IMR-90 (cell line): ENCODE results near the gene NME7. TPM values are rescaled to one million over a fixed set of nuclear protein-coding genes. Genes with fewer than 3 reads are reported as not detected.

Experiments used
- ATAC-seq: fragments of 200-7000 bp; cut with Tn5 transposase; 2 replicates; pipeline ENCODE4 v1.9.1; 2020; ENCODE audit warnings: low read depth, mild to moderate bottlenecking, moderate library complexity
- BruUV-seq: library from RNA; stranded (reverse); fragments of 400-500 nt; replicated peaks from 2 replicates; lab custom pipeline; 2021; lab: Mats Ljungman, UMichigan
- CTCF ChIA-PET: fragments of 300-600 bp; formaldehyde crosslinking; extraction: SDS; loops from one replicate; lab custom pipeline; 2021; ENCODE audit warnings: antibody characterized with exemption; lab: Yijun Ruan, JAX
- POLR2A ChIA-PET: fragments of 300-600 bp; sonication (Branson Sonifier 250); formaldehyde crosslinking; loops from one replicate; lab custom pipeline; 2022; ENCODE audit warnings: antibody characterized with exemption; ENCODE audit not compliant: unreplicated experiment; lab: Charles Lee
- DNase-seq: peaks from one replicate; pipeline ENCODE4 v3.0.0; 2013
- H2AFZ ChIP-seq: replicated peaks from 2 replicates; pipeline ENCODE3; 2013; ENCODE audit warnings: low read length, mild to moderate bottlenecking; ENCODE audit not compliant: poor library complexity
- H2AK5ac ChIP-seq: 2 replicates; pipeline ENCODE4 v1.6.1; 2013; ENCODE audit warnings: low read depth, low read length, inconsistent platforms
- H2AK9ac ChIP-seq: replicated peaks from 2 replicates; pipeline ENCODE3; 2013; ENCODE audit warnings: mild to moderate bottlenecking, low read depth, low read length, moderate library complexity; ENCODE audit not compliant: poor library complexity
- H2BK120ac ChIP-seq: 2 replicates; pipeline ENCODE4 v1.6.1; 2013; ENCODE audit warnings: low read depth, low read length, inconsistent platforms
- H2BK15ac ChIP-seq: 3 replicates; pipeline ENCODE4 v1.6.1; 2013; ENCODE audit warnings: low read depth, low read length, inconsistent platforms
- H2BK20ac ChIP-seq: 2 replicates; pipeline ENCODE4 v1.6.1; 2013; ENCODE audit warnings: low read depth, mild to moderate bottlenecking, inconsistent platforms, low read length, moderate library complexity
- H2BK5ac ChIP-seq: 2 replicates; pipeline ENCODE4 v1.6.1; 2013; ENCODE audit warnings: mild to moderate bottlenecking, low read depth, low read length, inconsistent platforms; ENCODE audit not compliant: poor library complexity, severe bottlenecking
- H3K14ac ChIP-seq: replicated peaks from 2 replicates; pipeline ENCODE4 v1.6.1; 2013; ENCODE audit warnings: low read depth, low read length, inconsistent platforms
- H3K18ac ChIP-seq: 2 replicates; pipeline ENCODE4 v1.6.1; 2013; ENCODE audit warnings: low read depth, low read length, control low read depth
- H3K23ac ChIP-seq: 2 replicates; pipeline ENCODE4 v1.6.1; 2013; ENCODE audit warnings: low read depth, low read length, inconsistent platforms
- H3K27ac ChIP-seq: 2 replicates; pipeline ENCODE4 v1.5.1; 2013; ENCODE audit warnings: mild to moderate bottlenecking, control low read depth, low read length; ENCODE audit not compliant: insufficient read depth
- H3K27me3 ChIP-seq: 2 replicates; pipeline ENCODE4 v1.6.1; 2013; ENCODE audit warnings: low read length; ENCODE audit not compliant: control insufficient read depth, insufficient read depth
- H3K36me3 ChIP-seq: 2 replicates; pipeline ENCODE4 v1.6.1; 2013; ENCODE audit warnings: low read length, mixed read lengths; ENCODE audit not compliant: control insufficient read depth, insufficient read depth
- H3K4ac ChIP-seq: 2 replicates; pipeline ENCODE4 v1.6.1; 2013; ENCODE audit warnings: low read depth, low read length, inconsistent platforms
- H3K4me1 ChIP-seq: 2 replicates; pipeline ENCODE4 v1.6.1; 2013; ENCODE audit warnings: low read length, mixed read lengths; ENCODE audit not compliant: control insufficient read depth, insufficient read depth
- H3K4me2 ChIP-seq: 2 replicates; pipeline ENCODE4 v1.6.1; 2013; ENCODE audit warnings: low read depth, mild to moderate bottlenecking, control low read depth, low read length, moderate library complexity
- H3K4me3 ChIP-seq: 2 replicates; pipeline ENCODE4 v1.5.1; 2013; ENCODE audit warnings: low read depth, mild to moderate bottlenecking, control low read depth, low read length, moderate library complexity; ENCODE audit not compliant: insufficient read depth
- H3K56ac ChIP-seq: 2 replicates; pipeline ENCODE4 v1.6.1; 2013; ENCODE audit warnings: low read length, inconsistent platforms; ENCODE audit not compliant: insufficient read depth; ENCODE audit errors: extremely low read depth
- H3K79me1 ChIP-seq, 2 experiments: 2 replicates each; pipeline ENCODE4 v1.6.1; 2013; ENCODE audit warnings: low read length in 2 of 2, inconsistent platforms in 1 of 2, low read depth in 1 of 2
- H3K9ac ChIP-seq: 2 replicates; pipeline ENCODE4 v1.6.1; 2013; ENCODE audit warnings: low read depth, low read length, control low read depth
- H3K9me1 ChIP-seq: 2 replicates; pipeline ENCODE4 v1.6.1; 2013; ENCODE audit warnings: low read length, inconsistent platforms; ENCODE audit not compliant: insufficient read depth
- H3K9me3 ChIP-seq: 2 replicates; pipeline ENCODE4 v1.6.1; 2013; ENCODE audit warnings: low read length; ENCODE audit not compliant: control insufficient read depth, insufficient read depth
- H4K20me1 ChIP-seq: 2 replicates; pipeline ENCODE4 v1.6.1; 2013; ENCODE audit warnings: low read length, inconsistent platforms; ENCODE audit not compliant: insufficient read depth
- H4K5ac ChIP-seq: 2 replicates; pipeline ENCODE4 v1.6.1; 2013; ENCODE audit warnings: mild to moderate bottlenecking, low read depth, low read length, control low read depth
- H4K8ac ChIP-seq, 2 experiments: 2 replicates each; pipeline ENCODE4 v1.6.1; 2013; ENCODE audit warnings: low read depth in 2 of 2, low read length in 2 of 2, control low read depth in 1 of 2, inconsistent platforms in 1 of 2
- H4K91ac ChIP-seq: 2 replicates; pipeline ENCODE4 v1.6.1; 2013; ENCODE audit warnings: low read depth, low read length, inconsistent platforms; ENCODE audit not compliant: insufficient read depth
- NFE2L2 ChIP-seq: fragments of 150-350 bp; IDR thresholded peaks from 2 replicates; pipeline ENCODE4 v1.6.1; 2016; ENCODE audit warnings: low read depth, mild to moderate bottlenecking, low read length
- WGBS, 2 experiments: methylation state at CpG; one replicate each; pipeline versions ENCODE4 v1.1.5 to v1.1.7; 2013; ENCODE audit warnings: missing lambda C conversion rate in 2 of 2; ENCODE audit not compliant: insufficient read length in 1 of 2; ENCODE audit errors: extremely low coverage in 2 of 2; 5-methylcytosine and 5-hydroxymethylcytosine counted together
- dilution Hi-C: fragments of 300-500 bp; cut with HindIII; formaldehyde crosslinking; loops from one replicate; pipeline ENCODE4 v1.14.3; 2018; ENCODE audit warnings: low sequenced_read_pairs; ENCODE audit not compliant: unreplicated experiment
- in situ Hi-C: fragments of 300-500 bp; cut with MboI; formaldehyde crosslinking; loops from 3 replicates; pipeline ENCODE4 v1.14.3; 2019; ENCODE audit warnings: low sequenced_read_pairs, inconsistent platforms, mixed read lengths
- intact Hi-C: fragments of 100-400 bp; cut with micrococcal nuclease; formaldehyde crosslinking; loops from 2 replicates; pipeline ENCODE4 v1.10.0; 2022
- polyA plus RNA-seq, 3 experiments: library from polyadenylated mRNA; depleted of rRNA; stranded (reverse); fragments of >200 nt; gene quantifications; 2 replicates each; pipeline ENCODE4 v1.2.3, GENCODE V29; 2012; ENCODE audit warnings: low replicate concordance in 1 of 3
- total RNA-seq: library from RNA; depleted of rRNA; stranded (reverse); fragments of >200 nt; gene quantifications from 2 replicates; pipeline ENCODE4 v1.2.3, GENCODE V29; 2012
- TF ChIP-seq, protein P1 (sequence below): fragments of 150-350 bp; IDR thresholded peaks from 2 replicates; pipeline ENCODE4 v1.6.1; 2017; ENCODE audit warnings: mild to moderate bottlenecking, antibody characterized with exemption, low read length, low read depth

The NME7 gene
- total and polyA plus RNA-seq, 2 of the 4 experiments (the other 2 are of a cell fraction): 18.3 to 22.4 TPM

DNA sequence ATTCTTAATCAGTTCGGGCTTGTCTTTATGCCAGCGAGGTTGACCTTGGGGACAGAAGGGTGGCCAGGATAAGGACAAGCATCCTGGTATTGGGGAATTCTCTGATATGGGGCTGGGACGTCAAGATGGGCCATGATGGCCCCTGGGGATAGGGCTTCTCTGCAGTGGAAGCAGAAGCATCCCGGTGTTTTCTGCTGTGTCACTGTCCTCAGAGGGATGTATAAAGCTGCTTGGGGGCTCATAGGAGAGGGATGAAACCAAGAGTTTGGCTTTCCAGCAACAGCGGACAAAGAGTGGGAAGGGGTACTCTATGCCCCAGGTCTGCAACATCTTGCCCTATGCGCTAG, 262.5 kb downstream of the NME7 start:
- Histone ChIP-seq H2BK5ac (no peak overlapping the region), H2AFZ (no peak overlapping the region), H3K18ac (no peak overlapping the region), H3K27me3 (peaks cover 7% of the 10 kb centered on the region), H4K20me1 (no peaks in the 10 kb centered on the region), H3K79me1 (peaks cover 12 to 28% of the 10 kb centered on the region in 2 experiments), H3K9me1 (no peaks in the 10 kb centered on the region; the same call in 1 of the 2 replicates), H2BK20ac (no peak overlapping the region), H3K27ac (no peak overlapping the region), H4K8ac (no peak overlapping the region), H3K36me3 (no peaks in the 10 kb centered on the region), H3K9me3 (no peaks in the 10 kb centered on the region), H4K5ac (no peak overlapping the region), H2BK120ac (no peak overlapping the region), H3K14ac (no peak overlapping the region), H3K4ac (no peak overlapping the region), H3K23ac (no peak overlapping the region), H3K4me1 (peaks cover 11% of the 10 kb centered on the region), H3K4me3 (no peak overlapping the region), H3K4me2 (no peak overlapping the region; the same call in 1 of the 2 replicates), H3K56ac (no peak overlapping the region), H2AK9ac (no peak overlapping the region), H2AK5ac (no peak overlapping the region), H4K91ac (no peak overlapping the region), H2BK15ac (no peak overlapping the region), H3K9ac (no peak overlapping the region)
- ChIA-PET POLR2A (no interaction called here), CTCF (no interaction called here)
- 70% methylated on average over 2 of the region's 6 CpGs; no CpG with 5 or more reads in 1 of the 2 experiments for WGBS, 2 experiments
- no peak for ATAC-seq
- BruUV-seq: no TSS peak
- 0 out of 2 replicates have a peak, but pooled peaks have one; percentile 37 for TF ChIP-seq NFE2L2
- TF ChIP-seq, protein P1, sequence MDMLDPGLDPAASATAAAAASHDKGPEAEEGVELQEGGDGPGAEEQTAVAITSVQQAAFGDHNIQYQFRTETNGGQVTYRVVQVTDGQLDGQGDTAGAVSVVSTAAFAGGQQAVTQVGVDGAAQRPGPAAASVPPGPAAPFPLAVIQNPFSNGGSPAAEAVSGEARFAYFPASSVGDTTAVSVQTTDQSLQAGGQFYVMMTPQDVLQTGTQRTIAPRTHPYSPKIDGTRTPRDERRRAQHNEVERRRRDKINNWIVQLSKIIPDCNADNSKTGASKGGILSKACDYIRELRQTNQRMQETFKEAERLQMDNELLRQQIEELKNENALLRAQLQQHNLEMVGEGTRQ: no peak
- intact Hi-C loops (loop anchor here (5.0 kb wide), 2 partner anchors 222 to 262 kb away; partner anchors contain the start of genes BLZF1 and NME7), dilution Hi-C loops (no loop called here), in situ Hi-C loops (loop anchor here (25.0 kb wide), 2 partner anchors 968 to 1607 kb away; partner anchors contain the start of gene GPR161)
- no peak for DNase-seq
